Endodermal cell (in vitro differentiated cells): ENCODE data around the gene ATP6V0B. TPM values are rescaled to one million over a fixed set of nuclear protein-coding genes. Genes with fewer than 3 reads are reported as not detected.
A peak's percentile ranks its signal among the peaks of the same experiment; 100 is the strongest.

Experiments
- DNase-seq: peaks from one replicate; pipeline ENCODE4 v3.0.0-alpha.2; 2017
- H3K27ac ChIP-seq: 2 replicates; pipeline ENCODE4 v1.5.1; 2013; ENCODE audit warnings: mild to moderate bottlenecking, low read depth, low read length, moderate library complexity
- H3K27me3 ChIP-seq: 2 replicates; pipeline ENCODE4 v1.6.1; 2013; ENCODE audit warnings: mild to moderate bottlenecking, low read length, moderate library complexity; ENCODE audit not compliant: insufficient read depth, control insufficient read depth, poor library complexity, severe bottlenecking
- H3K36me3 ChIP-seq: 2 replicates; pipeline ENCODE4 v1.7.0; 2013; ENCODE audit warnings: mild to moderate bottlenecking, low read length, moderate library complexity; ENCODE audit not compliant: control insufficient read depth, insufficient read depth
- H3K4me1 ChIP-seq: one replicate; pipeline ENCODE4 v1.7.0; 2013; ENCODE audit warnings: low read length; ENCODE audit not compliant: control insufficient read depth, insufficient read depth
- H3K4me3 ChIP-seq: 2 replicates; pipeline ENCODE4 v1.5.1; 2013; ENCODE audit warnings: mild to moderate bottlenecking, low read length, moderate library complexity
- H3K9ac ChIP-seq: 2 replicates; pipeline ENCODE4 v1.6.1; 2013; ENCODE audit warnings: mild to moderate bottlenecking, low read length, moderate library complexity; ENCODE audit not compliant: poor library complexity, severe bottlenecking; ENCODE audit errors: extremely low read depth
- H3K9me3 ChIP-seq: 2 replicates; pipeline ENCODE4 v1.6.1; 2013; ENCODE audit warnings: mild to moderate bottlenecking, low read length, moderate library complexity; ENCODE audit not compliant: control insufficient read depth
- H3K27ac Mint-ChIP-seq: 2 replicates; pipeline ENCODE4 v1.8.0; 2020; ENCODE audit warnings: mixed read lengths
- H3K27me3 Mint-ChIP-seq: 2 replicates; pipeline ENCODE4 v1.8.0; 2021; ENCODE audit warnings: mild to moderate bottlenecking, mixed read lengths; ENCODE audit not compliant: insufficient read depth
- H3K36me3 Mint-ChIP-seq: 2 replicates; pipeline ENCODE4 v1.8.0; 2020; ENCODE audit warnings: low read depth, mixed read lengths
- H3K4me1 Mint-ChIP-seq: 2 replicates; pipeline ENCODE4 v1.8.0; 2020; ENCODE audit warnings: mixed read lengths
- H3K4me3 Mint-ChIP-seq: 2 replicates; pipeline ENCODE4 v1.8.0; 2020; ENCODE audit warnings: mild to moderate bottlenecking, moderate library complexity, mixed read lengths
- H3K9me3 Mint-ChIP-seq: 2 replicates; pipeline ENCODE4 v1.8.0; 2020; ENCODE audit warnings: mild to moderate bottlenecking, mixed read lengths
- CTCF ChIP-seq: fragments of 200-600 bp; sonication (generic); conservative IDR thresholded peaks from 2 replicates; pipeline ENCODE4 v1.5.0; 2021; ENCODE audit warnings: antibody characterized with exemption, mild to moderate bottlenecking
- WGBS, 2 experiments: methylation state at CpG; one replicate each; pipeline versions ENCODE4 v1.1.5 to v1.1.7; 2013; ENCODE audit warnings: missing lambda C conversion rate in 2 of 2, mixed read lengths in 1 of 2; ENCODE audit not compliant: insufficient coverage in 1 of 2, insufficient read length in 1 of 2; 5-methylcytosine and 5-hydroxymethylcytosine counted together
- total RNA-seq, 2 donors: library from RNA; stranded (reverse); fragmentation: NEBNext Ultra II Directional in 1 of 2; extraction: Animal tissue kit (Norgen Biotek cat#: 25700) in 1 of 2; gene quantifications; 2 replicates in 1 of 2; 3 replicates in 1 of 2; pipeline ENCODE4 v1.2.1, GENCODE V29; 2021

ATP6V0B gene
- total RNA-seq, 2 donors from 2014 or later: 108 to 116 TPM

DNA sequence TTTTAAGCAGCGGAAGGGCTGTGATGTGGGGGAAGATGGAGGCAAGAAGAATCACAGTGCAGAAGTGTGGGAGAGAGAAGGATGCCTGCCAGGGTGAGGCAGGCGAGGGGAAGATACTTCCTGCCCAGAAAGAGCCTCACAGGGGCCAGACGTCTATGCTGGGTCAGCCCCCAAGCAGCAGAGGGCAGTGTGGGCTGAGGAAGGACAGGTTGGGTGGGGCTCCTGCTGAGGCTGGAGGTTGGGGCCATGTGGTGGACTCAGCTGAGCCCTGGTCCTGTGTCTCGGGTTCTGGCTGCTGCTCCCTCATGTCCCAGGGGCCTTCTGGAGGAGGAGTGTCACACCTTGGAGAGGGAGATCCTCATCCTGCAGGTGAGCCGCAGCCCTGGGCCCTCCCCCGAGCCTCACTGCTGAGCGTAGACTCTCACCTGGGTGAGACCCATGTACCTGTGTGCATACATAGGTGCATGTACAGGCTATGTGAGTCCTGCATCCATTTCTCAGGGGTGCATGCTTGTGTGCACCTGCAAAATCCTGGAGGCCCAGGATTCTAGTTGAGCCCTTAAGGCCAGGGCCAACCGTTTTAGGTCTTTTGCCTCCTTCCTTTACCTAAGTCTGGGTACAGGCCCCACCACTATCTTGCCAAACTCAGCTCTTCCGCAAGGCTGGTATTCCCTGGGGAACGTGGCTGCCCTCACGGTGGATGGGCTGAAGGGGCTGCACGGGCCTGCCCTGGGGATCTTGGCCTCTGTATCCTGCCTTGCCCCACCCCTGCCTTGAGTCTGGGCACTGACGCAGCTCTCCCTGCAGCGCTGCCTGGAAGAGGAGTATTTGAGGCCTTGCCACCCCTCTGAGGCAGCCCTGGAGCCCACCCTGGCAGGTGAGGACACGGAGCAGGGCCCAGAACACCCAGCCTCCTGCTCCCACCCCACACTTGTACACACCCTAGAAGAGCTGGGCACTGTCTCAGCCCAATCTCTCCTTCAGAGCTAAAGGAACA is 20.3 kb downstream of the ATP6V0B start:
- peak; percentile 80 for TF ChIP-seq CTCF
- 80 to 94% methylated on average over 8 to 15 of the region's 15 CpGs for WGBS, 2 experiments
- Histone ChIP-seq H3K9me3 (no peaks in the 10 kb centered on the region), H3K36me3 (no peaks in the 10 kb centered on the region), H3K9ac (no peak overlapping the region), H3K4me1 (peaks cover 27% of the 10 kb centered on the region), H3K27ac (peak overlapping the region; percentile 68), H3K4me3 (no peak overlapping the region), H3K27me3 (no peaks in the 10 kb centered on the region)
- no peak overlapping the region for H3K4me3 Mint-ChIP-seq
- peaks cover 40% of the 10 kb centered on the region for H3K4me1 Mint-ChIP-seq
- no peaks in the 10 kb centered on the region for H3K27me3 Mint-ChIP-seq
- H3K36me3 Mint-ChIP-seq: no peaks in the 10 kb centered on the region
- DNase-seq: peak; percentile 91
- H3K27ac Mint-ChIP-seq: peak overlapping the region; percentile 18
- H3K9me3 Mint-ChIP-seq: no peaks in the 10 kb centered on the region

GRCh38 chr1:43995984-43996732 is 21.4 kb downstream of the ATP6V0B start:
- Histone ChIP-seq H3K9ac (no peak overlapping the region), H3K4me3 (no peak overlapping the region), H3K36me3 (no peaks in the 10 kb centered on the region), H3K27ac (peak overlapping the region; percentile 68), H3K9me3 (no peaks in the 10 kb centered on the region), H3K4me1 (peaks cover 35% of the 10 kb centered on the region), H3K27me3 (no peaks in the 10 kb centered on the region)
- H3K27ac Mint-ChIP-seq: no peak overlapping the region
- 83 to 93% methylated on average over 12 to 21 of the region's 21 CpGs for WGBS, 2 experiments
- no peak for DNase-seq
- H3K4me1 Mint-ChIP-seq: peaks cover 45% of the 10 kb centered on the region
- H3K36me3 Mint-ChIP-seq: peaks cover 7% of the 10 kb centered on the region
- H3K27me3 Mint-ChIP-seq: no peaks in the 10 kb centered on the region
- no peaks in the 10 kb centered on the region for H3K9me3 Mint-ChIP-seq
- TF ChIP-seq CTCF: no peak
- H3K4me3 Mint-ChIP-seq: no peak overlapping the region

GRCh38 chr1:43996733-43997115 is 22.0 kb downstream of the ATP6V0B start:
- peaks cover 35% of the 10 kb centered on the region for H3K4me1 ChIP-seq
- no peaks in the 10 kb centered on the region for H3K9me3 ChIP-seq
- H3K27me3 ChIP-seq: no peaks in the 10 kb centered on the region
- H3K27me3 Mint-ChIP-seq: no peaks in the 10 kb centered on the region
- peak overlapping the region; percentile 68 for H3K27ac ChIP-seq
- no peak overlapping the region for H3K4me3 Mint-ChIP-seq
- no peak overlapping the region for H3K9ac ChIP-seq
- H3K27ac Mint-ChIP-seq: no peak overlapping the region
- no peak for TF ChIP-seq CTCF
- no peaks in the 10 kb centered on the region for H3K36me3 ChIP-seq
- H3K4me3 ChIP-seq: no peak overlapping the region
- WGBS, 2 experiments: 86 to 93% methylated on average over 1 to 6 of the region's 6 CpGs
- H3K36me3 Mint-ChIP-seq: peaks cover 9% of the 10 kb centered on the region
- peaks cover 46% of the 10 kb centered on the region for H3K4me1 Mint-ChIP-seq
- DNase-seq: no peak
- no peaks in the 10 kb centered on the region for H3K9me3 Mint-ChIP-seq
